Endothelial cell of hepatic sinusoid (primary cell): ENCODE results near the gene SMAD3.
"Not testable (repeated sequence)": the region's sequence is repeated elsewhere in the genome, so short reads cannot be mapped to it uniquely, and the experiment has no call there.

ENCODE experiments used
- in situ Hi-C: cut with HindIII; loops from 2 replicates; pipeline ENCODE4 v1.10.0; 2017; ENCODE audit warnings: low sequenced_read_pairs

Gene SMAD3

DNA sequence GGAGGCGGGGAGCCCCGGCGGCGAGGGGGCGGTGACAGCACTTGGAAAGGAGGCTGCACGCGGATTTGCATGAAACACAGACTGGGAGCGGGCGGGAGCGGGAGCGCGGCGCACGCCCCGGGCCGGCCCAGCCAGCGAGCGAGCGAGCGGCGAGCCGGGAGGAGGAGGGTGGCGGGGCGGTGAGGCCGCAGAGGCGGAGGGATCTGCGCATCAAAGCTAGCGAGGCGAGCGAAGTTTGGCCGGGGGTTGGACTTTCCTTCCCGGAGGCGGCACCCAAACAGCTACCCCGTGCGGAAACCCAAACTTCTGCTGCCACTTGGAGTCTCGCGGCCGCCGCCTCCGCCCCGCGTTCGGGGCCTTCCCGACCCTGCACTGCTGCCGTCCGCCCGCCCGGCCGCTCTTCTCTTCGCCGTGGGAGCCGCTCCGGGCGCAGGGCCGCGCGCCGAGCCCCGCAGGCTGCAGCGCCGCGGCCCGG is at the start of gene SMAD3:
SMAD3 (plus strand) TSS at position 72 of the 475 bp plus-strand sequence. CDS start 553 bp downstream, outside the sequence.
- in situ Hi-C loops, result no loop called here

DNA sequence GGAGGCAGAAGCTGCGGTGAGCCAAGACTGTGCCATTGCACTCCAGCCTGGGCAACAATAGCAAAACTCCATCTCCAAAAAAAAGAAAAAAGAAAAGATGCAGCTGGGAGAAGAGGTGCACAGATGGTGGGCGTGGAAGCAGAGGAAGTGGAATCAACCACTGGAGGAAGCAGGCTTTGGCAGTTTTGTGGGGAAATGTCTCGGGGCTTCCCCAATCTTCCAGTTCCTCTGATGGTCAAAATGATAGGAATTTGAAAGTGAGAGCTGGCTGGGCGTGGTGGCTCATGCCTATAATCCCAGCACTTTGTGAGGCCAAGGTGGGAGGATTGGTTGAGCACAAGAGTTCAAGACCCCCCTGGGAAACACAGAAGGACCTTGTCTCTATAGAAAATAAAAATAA is 48.1 kb upstream of the SMAD3 start:
- in situ Hi-C loops, result no loop called here

GRCh38 chr15:67018026-67018425 is 47.4 kb upstream of the SMAD3 start:
- in situ Hi-C loops, result no loop called here

DNA sequence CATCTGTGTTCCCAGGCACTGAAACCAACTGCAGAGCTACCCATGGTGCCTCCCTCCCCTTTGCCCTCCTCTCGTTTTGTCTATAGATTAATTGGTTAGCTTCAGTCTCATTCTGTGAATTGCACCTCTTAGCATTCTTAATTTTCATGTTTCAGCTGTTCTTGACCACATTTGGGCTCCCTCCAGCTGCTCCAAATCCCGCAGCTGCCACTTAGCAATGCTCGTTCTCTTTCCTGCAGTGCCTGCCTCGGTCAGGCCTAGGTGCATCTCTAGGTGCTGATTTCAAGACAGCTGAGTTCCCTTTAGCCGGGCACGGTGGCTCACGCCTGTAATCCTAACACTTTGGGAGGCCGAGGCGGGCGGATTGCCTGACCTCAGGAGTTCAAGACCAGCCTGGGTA is 47.0 kb upstream of the SMAD3 start:
- in situ Hi-C loops, result no loop called here

DNA sequence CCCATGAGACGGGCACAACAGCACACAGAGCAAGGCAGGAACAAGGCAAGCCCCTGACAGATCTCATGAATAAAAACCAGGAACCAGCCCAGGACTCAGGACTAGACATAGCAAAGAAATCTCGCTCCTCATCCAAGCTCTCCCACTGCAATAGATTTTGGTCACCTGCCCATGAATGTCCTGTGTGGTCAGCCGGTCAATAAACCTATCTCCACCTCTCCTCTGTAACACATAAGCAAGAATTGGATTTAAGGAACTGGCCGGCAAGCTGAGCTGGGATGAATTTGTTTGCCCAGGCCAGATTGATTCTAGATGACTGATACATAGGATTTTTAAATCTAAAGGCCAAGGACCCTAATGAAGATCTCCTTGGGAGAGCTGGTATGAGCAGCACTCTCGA is 46.3 kb upstream of the SMAD3 start:
- in situ Hi-C loops, result no loop called here

DNA sequence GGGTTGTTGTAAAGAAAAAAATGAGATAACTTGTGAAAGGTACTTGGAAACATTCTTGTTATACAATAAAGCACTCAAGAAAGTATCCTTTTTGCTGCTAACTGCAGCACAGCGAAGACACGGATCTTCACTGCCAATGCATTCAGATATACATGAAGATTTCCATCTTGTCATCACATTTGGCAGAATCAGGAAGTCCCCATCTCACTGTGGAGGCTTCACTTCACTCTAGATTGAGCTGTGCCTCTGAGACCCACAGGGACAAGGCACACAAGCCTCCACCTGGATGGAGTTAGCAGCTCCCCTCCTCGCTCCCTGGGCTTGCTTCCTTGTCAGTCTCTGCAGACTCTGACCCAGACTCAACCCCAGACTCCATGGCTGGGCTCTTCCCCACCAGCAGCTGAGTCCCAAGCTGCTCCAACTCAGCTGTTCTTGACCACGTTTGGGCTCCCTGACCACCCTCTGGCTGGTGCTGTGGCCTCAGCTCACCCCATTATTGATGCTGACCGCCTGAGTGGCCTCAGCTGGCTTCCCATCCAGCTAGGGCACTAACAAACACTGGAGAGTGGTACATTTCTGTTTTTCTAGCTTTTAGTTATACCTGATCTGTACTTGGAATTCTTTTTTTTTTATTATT is 45.4 kb upstream of the SMAD3 start:
- in situ Hi-C loops, result loop anchor here (5.0 kb wide), 1 partner anchor 58 kb away; no protein-coding TSS in a partner anchor

GRCh38 chr15:67020668-67021067 is 44.7 kb upstream of the SMAD3 start:
- in situ Hi-C loops, result loop anchor here (5.0 kb wide), 1 partner anchor 58 kb away; no protein-coding TSS in a partner anchor

DNA sequence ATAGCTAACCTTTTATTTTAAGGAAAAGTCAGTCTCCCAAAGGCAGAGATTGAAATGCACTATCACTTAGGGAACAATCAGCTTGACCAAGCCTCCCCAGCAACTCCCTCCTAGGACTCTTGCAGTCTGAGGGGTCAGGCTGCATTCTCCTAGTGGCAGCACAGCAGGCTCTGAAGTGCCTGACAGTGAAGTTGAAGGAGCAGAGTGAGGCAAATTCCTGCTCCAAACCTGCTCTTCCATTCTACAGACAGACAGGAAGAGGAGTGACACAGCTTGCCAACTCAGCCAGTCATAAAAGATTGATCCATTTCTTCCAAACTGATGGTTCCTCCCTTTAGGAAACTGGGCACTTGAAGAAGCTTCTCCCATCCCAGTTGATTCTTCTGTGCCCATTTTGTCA is 43.9 kb upstream of the SMAD3 start:
- in situ Hi-C loops, result loop anchor here (5.0 kb wide), 1 partner anchor 59 kb away; no protein-coding TSS in a partner anchor

GRCh38 chr15:67022587-67023105 is 42.8 kb upstream of the SMAD3 start:
- in situ Hi-C loops, result loop anchor here (5.0 kb wide), 1 partner anchor 60 kb away; no protein-coding TSS in a partner anchor

GRCh38 chr15:67023517-67024313 is 41.7 kb upstream of the SMAD3 start:
- in situ Hi-C loops, result loop anchor here (5.0 kb wide), 1 partner anchor 61 kb away; no protein-coding TSS in a partner anchor

DNA sequence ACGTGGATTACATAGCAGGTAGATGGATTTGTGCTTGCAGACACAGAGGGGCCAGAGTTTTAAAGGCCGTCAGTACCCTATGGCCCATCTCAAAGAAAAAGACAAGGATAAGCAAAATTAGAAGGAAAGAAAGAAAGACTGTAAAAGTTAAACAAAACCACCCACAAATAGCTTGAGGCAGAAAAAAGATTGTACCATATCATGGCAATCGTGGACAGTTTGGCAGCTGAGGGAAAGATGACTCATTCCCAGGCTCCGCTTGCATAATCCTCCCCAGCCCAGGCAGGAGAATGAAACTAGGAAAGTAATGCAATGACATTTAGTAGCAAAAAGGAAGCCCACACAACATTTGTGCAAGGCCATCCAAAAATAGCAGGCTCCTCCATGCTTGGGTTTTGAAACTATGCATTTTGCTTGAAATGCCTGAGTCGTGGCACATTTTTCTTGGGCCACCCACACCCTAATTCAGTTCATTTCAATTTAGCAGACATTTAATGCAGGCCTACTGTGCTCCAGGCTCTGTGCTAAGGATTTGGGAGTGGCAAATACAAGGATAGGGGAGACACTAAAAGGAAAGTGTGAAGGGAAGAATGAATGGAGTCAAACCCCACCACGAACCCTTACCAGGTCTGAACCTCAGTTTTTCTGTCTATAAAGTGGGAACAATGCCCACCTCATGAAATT is 40.9 kb upstream of the SMAD3 start:
- in situ Hi-C loops, result loop anchor here (5.0 kb wide), 1 partner anchor 62 kb away; no protein-coding TSS in a partner anchor

GRCh38 chr15:67024998-67025368 is 40.4 kb upstream of the SMAD3 start:
- in situ Hi-C loops, result loop anchor here (5.0 kb wide), 1 partner anchor 63 kb away; no protein-coding TSS in a partner anchor

- in situ Hi-C loops, result no loop called here
Measured at GRCh38 chr15:67025719-67026609, 39.4 kb upstream of the SMAD3 start.

DNA sequence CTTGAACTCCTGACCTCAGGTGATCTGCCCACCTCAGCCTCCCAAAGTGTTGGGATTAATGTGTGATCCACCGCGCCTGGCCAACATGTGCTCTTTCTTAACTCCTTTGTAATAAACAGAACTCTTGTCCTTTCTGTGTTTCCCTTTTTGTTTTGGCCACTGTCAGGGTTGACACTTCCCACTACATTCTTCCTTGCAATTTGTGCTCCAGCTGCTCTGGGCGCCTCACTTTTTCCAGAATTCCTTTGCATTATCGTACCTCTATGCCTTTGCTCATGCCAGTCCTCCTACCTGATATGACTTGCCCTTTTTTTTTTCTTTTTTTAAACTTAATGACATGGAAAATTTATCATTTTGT is 38.8 kb upstream of the SMAD3 start:
- in situ Hi-C loops, result no loop called here

- in situ Hi-C loops, result not testable (repeated sequence)
Measured at GRCh38 chr15:67028440-67028839, 37.0 kb upstream of the SMAD3 start.

DNA sequence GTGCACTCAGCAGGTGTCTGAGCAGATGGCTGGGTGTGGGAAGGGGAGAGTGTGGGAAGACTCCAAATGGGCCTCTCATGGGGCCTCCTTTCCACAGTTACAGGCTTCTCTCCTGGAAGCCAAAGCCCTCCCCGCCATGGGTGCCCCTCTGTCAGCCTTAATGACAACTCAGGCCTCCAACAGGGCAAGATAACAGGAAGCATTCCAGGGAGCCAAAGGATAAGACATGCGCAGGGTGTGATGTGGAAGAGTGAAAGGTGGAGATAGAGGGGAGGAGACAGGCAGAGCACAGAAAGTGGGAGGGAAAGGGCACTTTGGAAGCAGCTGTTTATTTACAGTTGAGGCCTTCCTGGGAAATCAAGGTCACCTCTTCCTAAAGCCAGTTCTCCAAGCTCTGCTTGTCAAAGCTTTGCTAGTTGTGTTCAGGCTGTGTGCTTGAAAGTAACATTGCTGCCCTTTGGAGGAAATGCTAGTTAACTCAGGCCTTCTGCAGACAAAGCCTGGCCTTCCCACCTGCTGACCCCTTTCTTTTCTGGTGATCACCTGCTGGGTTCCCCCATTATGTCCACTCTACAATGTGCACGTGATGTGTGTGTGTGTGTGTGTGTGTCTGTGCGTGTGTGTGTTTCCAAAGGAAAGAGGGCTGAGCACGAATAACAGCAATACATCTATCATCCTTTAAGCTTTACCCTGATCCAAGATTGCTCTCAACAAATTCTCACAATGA is 35.2 kb upstream of the SMAD3 start:
- in situ Hi-C loops, result no loop called here

- in situ Hi-C loops, result no loop called here
Measured at GRCh38 chr15:67031331-67031730, 34.1 kb upstream of the SMAD3 start.

DNA sequence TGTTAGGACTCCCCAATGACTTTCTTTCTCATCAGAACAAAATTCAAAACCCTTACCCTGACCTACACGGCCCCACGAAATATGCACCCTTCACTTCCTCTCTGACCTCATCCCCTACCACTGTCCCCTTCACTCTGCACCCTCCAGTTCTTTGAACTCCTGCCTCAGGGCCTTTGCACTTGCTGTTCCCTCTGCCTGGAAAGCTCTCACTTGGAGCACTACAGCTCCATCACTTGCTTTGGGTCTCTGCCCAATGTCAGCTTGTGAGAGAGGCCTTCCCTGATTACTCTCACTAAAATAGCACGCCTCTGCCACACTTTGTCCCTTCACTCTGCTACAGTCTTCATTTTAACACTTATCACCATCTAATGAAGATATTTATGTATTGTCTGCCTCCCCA is 32.8 kb upstream of the SMAD3 start:
- in situ Hi-C loops, result no loop called here

DNA sequence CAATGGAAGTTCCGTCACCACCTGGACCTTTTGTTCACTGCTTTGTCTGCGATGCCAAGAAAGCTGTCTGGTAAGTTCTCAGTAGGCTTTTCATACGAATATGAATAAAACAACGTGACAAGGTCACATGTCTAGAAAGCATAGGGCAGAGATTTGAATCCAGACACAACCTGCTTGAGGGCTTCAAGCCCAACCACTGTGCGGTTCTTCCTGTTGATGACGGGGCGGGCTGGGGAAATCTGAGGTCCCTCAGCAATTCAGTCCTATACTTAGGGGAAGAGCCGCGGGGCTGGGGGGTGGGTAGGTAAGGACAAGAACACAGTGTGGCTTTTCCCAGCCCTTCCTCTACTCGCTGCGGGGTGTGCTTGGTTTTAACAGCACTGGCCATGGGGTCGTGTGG is 32.4 kb upstream of the SMAD3 start:
- in situ Hi-C loops, result no loop called here
